Left ventricle myocardium superior (tissue), 1 donor: ENCODE data around the gene CDK6. TPM values are rescaled to one million over a fixed set of nuclear protein-coding genes. Genes with fewer than 3 reads are reported as not detected.

ENCODE experiments used
- ATAC-seq: fragments of 200-7000 bp; cut with Tn5 transposase; one replicate; pipeline ENCODE4 v1.9.1; 2020; ENCODE audit warnings: mild to moderate bottlenecking, moderate library complexity
- DNase-seq: peaks from one replicate; pipeline ENCODE4 v3.0.0-alpha.2; 2020
- intact Hi-C: fragments of 100-400 bp; cut with micrococcal nuclease; formaldehyde crosslinking; loops from one replicate; pipeline ENCODE4 v1.11.0; 2022
- total RNA-seq: library from RNA; stranded (reverse); fragmentation: NEBNext Ultra II Directional; extraction: Animal tissue kit (Norgen Biotek cat#: 25700); gene quantifications from one replicate; pipeline ENCODE4 v1.2.1, GENCODE V29; 2021
- donor health status: DM: no; HTN: yes; CAD: no; lungs with severe emphysema.

Gene CDK6
- total RNA-seq, 1 donor from 2014 or later: 27.5 TPM

GRCh38 chr7:92645114-92646061 lies 191.0 kb downstream of the CDK6 start:
- no peak for DNase-seq
- peak; percentile 52 for ATAC-seq
- intact Hi-C loops: no loop called here

- intact Hi-C loops: no loop called here
- DNase-seq: peak; percentile 88
- ATAC-seq: peak; percentile 95
These were observed 191.8 kb downstream of the CDK6 start for GRCh38 chr7:92644406-92645113.

GRCh38 chr7:92643821-92644220 lies 192.6 kb downstream of the CDK6 start:
- ATAC-seq (peak; percentile 31), DNase-seq (no peak)
- intact Hi-C loops: no loop called here

GRCh38 chr7:92641921-92642511 lies 194.4 kb downstream of the CDK6 start:
- ATAC-seq: no peak
- DNase-seq: no peak
- intact Hi-C loops: no loop called here

GRCh38 chr7:92639966-92640365 lies 196.4 kb downstream of the CDK6 start:
- no peak for ATAC-seq
- intact Hi-C loops: loop anchor here (10.0 kb wide), 1 partner anchor 55 kb away; no protein-coding TSS in a partner anchor

GRCh38 chr7:92639213-92639896 lies 197.0 kb downstream of the CDK6 start:
- ATAC-seq: peak; percentile 39
- intact Hi-C loops: loop anchor here (10.0 kb wide), 1 partner anchor 55 kb away; no protein-coding TSS in a partner anchor
- DNase-seq: no peak

More at GRCh38 chr7:92639966-92640365, 196.4 kb downstream of the CDK6 start:
- peak; percentile 31 for DNase-seq

GRCh38 chr7:92636018-92636560 lies 200.3 kb downstream of the CDK6 start:
- DNase-seq: no peak
- no peak for ATAC-seq
- intact Hi-C loops: loop anchor here (10.0 kb wide), 1 partner anchor 59 kb away; no protein-coding TSS in a partner anchor

- intact Hi-C loops: loop anchor here (10.0 kb wide), 1 partner anchor 59 kb away; no protein-coding TSS in a partner anchor
- DNase-seq: no peak
- no peak for ATAC-seq
These were observed 200.8 kb downstream of the CDK6 start for GRCh38 chr7:92635538-92635937.

- ATAC-seq: peak; percentile 33
These were observed 201.4 kb downstream of the CDK6 start for GRCh38 chr7:92634924-92635519.

GRCh38 chr7:92634205-92634604 lies 202.2 kb downstream of the CDK6 start:
- ATAC-seq (peak; percentile 12), DNase-seq (no peak)
- intact Hi-C loops: loop anchor here (10.0 kb wide), 1 partner anchor 61 kb away; no protein-coding TSS in a partner anchor

More at GRCh38 chr7:92634924-92635519, 201.4 kb downstream of the CDK6 start:
- intact Hi-C loops: loop anchor here (10.0 kb wide), 1 partner anchor 60 kb away; no protein-coding TSS in a partner anchor
- no peak for DNase-seq

- intact Hi-C loops: loop anchor here (10.0 kb wide), 1 partner anchor 61 kb away; no protein-coding TSS in a partner anchor
- DNase-seq: no peak
- peak; percentile 87 for ATAC-seq
These were observed 203.0 kb downstream of the CDK6 start for GRCh38 chr7:92633211-92633906.

- ATAC-seq (no peak), DNase-seq (no peak)
- intact Hi-C loops: loop anchor here (10.0 kb wide), 1 partner anchor 62 kb away; no protein-coding TSS in a partner anchor
These were observed 203.6 kb downstream of the CDK6 start for GRCh38 chr7:92632791-92633190.

- DNase-seq (no peak), ATAC-seq (no peak)
- intact Hi-C loops: loop anchor here (10.0 kb wide), 1 partner anchor 63 kb away; no protein-coding TSS in a partner anchor
These were observed 204.4 kb downstream of the CDK6 start for GRCh38 chr7:92631850-92632487.

- DNase-seq (no peak), ATAC-seq (no peak)
- intact Hi-C loops: loop anchor here (10.0 kb wide), 1 partner anchor 64 kb away; no protein-coding TSS in a partner anchor
These were observed 205.1 kb downstream of the CDK6 start for GRCh38 chr7:92631067-92631849.

- intact Hi-C loops: loop anchor here (10.0 kb wide), 1 partner anchor 65 kb away; no protein-coding TSS in a partner anchor
- DNase-seq (no peak), ATAC-seq (no peak)
These were observed 206.6 kb downstream of the CDK6 start for GRCh38 chr7:92629779-92630178.

GRCh38 chr7:92627956-92628355 lies 208.4 kb downstream of the CDK6 start:
- intact Hi-C loops: no loop called here
- DNase-seq: no peak
- no peak for ATAC-seq
